GM08714 (cell line): ENCODE results near the gene SIGLEC15.

Experiments
- H3K4me3 ChIP-seq: fragments of 200-500 bp; sonication (Bioruptor generic); 2 replicates; pipeline ENCODE4 v1.5.1; 2014; ENCODE audit warnings: mild to moderate bottlenecking, low read length, inconsistent platforms
- ZNF274 ChIP-seq: IDR thresholded peaks from 2 replicates; pipeline ENCODE4 v1.6.1; 2012; ENCODE audit warnings: mild to moderate bottlenecking, low read depth, low read length

SIGLEC15 gene

DNA sequence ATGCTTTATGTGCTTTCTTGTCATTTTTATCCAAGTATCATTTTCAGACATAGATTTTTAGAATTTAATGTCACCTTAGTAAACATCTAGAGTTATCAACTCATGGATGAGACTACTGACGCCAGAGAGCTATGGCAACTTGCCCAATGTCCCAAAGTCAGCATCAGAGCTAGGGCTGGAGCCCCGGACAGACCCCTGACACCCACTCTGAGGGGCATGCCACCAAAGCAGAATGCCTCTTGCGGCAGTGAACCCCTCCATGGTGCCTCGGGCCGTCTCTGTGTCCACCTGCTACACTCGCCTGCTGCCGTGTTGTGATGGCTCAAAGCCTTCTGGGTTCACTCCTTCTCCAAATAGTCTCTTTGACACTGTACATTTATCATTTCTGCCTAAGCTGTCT, 5.4 kb downstream of the SIGLEC15 start:
- no peak for TF ChIP-seq ZNF274
- no peak overlapping the region for H3K4me3 ChIP-seq

DNA sequence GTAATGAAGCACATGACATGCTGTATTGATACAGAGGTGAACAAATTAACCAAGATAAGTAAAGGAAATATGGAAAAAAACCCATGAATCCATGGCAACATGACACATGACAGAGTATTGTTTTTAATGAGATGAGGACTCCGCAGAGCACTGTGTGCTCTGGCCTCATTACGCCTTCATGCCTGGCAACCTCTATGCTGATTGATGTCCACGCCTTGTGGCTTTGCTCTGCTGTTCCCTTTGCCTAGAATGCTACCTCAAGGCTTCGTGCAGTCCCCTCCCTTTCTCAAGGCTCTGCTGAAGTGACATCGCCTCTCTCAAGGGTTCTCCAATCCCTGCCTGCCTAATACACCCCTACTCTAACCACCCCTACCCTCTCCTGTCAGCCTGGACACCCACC, 8.4 kb downstream of the SIGLEC15 start:
- TF ChIP-seq ZNF274 = no peak
- no peak overlapping the region for H3K4me3 ChIP-seq

DNA sequence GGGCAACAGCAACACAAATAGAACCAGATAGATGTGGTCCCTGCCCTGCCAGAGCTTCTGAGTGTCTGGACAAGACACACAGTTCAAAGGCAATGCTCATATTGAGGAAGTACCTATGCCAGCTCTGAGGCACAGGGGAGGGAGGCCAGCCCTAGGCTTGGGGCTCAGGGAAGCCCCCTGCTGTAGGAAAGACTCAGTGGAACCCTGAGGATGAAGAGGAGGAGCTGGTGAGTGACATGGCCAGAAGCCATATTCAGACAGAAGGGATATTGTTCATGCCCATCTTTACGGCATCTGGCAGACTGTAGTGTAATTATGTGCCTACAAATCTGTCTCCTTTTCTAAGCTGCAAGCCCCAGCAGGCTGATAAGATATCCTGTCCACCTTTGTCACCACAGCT, 8.8 kb downstream of the SIGLEC15 start:
- no peak for TF ChIP-seq ZNF274
- H3K4me3 ChIP-seq = no peak overlapping the region

DNA sequence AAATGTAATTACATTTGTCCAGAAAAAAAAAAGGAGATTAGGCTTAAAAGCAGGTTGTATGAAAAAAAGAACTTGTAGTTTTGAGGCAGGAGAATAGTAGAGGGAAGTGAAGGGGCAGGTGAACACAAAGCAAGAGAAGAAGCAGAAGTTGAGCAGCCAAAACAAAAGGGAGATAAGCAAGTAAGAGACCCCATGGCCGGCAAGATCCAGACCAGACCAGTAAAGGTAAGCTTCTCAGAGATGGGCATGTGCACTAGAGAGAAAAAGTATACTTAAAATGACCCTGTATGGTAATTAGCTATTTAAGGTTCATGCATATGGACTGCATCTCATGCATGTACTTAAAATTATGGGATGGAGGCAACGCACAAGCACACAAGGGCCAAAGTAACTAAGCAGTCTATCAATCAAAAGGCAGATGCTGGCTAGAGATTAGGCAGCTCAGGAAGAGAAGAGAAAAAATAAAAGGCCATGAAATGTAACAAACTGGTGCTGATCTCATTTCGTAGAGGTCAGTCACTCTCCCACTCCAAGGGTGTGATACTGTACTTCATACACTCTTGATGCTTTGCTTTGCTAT, 9.7 kb downstream of the SIGLEC15 start:
- TF ChIP-seq ZNF274 = no peak
- H3K4me3 ChIP-seq = no peak overlapping the region

DNA sequence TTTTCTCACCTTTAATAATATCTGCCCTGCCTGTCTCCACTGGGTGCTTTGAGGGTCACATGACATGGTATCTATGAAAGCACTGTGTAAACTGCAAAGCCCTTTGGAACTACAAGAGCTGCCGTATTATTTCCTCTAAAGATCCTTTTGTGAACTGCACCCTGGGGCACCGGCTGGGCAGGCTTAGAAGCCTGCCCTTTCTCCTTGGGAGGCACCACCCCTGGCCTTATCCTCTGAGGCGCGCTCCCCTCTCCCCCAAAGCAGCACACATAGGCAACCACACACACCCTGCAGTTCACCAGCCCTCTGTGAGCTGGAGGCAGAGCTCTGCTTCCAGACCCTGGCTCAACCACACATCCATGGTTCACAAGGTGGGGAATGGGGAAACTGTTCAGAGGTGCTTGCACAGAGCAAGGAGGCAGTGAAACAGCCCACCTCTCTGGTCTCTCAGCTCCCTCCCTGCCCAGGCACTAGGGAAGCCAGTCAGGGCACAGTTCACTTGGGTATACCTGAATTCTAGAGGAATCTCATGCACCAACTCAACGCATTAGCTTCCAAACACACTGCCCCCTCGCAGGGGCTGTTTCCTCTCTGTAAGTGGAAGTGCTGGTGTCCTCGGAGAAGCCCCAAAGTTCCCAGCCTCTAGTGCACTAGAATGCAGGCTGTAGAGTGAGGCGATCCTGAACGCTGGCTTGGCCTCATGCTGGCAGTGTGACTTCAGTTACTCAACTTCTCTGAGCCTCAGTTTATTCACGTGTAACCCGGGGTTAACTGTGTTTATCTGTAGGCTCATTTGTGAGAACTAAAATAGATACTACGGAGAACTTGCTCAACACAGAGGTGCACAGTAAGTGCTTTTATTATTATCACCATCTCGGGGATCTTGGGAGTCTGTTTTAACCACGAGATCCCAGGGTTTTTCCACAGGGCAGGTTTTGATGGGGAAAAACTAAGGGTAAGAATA, 11.0 kb downstream of the SIGLEC15 start:
- no peak overlapping the region for H3K4me3 ChIP-seq
- no peak for TF ChIP-seq ZNF274

DNA sequence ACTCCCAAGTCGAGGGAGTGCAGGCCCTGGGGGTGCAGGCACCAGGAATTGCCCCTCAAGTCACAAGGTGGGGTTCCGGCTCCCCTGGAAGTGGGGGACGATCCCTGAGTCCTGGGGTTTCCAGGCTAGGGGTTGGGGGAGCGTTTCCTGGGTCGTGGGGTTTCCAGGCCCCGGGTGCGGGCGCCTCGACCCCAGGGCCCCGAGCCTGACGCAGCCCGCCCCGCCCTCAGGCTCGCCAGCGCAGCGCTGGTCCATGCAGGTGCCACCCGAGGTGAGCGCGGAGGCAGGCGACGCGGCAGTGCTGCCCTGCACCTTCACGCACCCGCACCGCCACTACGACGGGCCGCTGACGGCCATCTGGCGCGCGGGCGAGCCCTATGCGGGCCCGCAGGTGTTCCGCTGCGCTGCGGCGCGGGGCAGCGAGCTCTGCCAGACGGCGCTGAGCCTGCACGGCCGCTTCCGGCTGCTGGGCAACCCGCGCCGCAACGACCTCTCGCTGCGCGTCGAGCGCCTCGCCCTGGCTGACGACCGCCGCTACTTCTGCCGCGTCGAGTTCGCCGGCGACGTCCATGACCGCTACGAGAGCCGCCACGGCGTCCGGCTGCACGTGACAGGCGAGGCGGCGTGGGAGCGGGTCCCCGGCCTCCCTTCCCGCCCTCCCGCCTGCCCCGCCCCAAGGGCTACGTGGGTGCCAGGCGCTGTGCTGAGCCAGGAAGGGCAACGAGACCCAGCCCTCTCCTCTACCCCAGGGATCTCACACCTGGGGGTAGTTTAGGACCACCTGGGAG, 12.0 kb downstream of the SIGLEC15 start:
- no peak overlapping the region for H3K4me3 ChIP-seq
- no peak for TF ChIP-seq ZNF274

DNA sequence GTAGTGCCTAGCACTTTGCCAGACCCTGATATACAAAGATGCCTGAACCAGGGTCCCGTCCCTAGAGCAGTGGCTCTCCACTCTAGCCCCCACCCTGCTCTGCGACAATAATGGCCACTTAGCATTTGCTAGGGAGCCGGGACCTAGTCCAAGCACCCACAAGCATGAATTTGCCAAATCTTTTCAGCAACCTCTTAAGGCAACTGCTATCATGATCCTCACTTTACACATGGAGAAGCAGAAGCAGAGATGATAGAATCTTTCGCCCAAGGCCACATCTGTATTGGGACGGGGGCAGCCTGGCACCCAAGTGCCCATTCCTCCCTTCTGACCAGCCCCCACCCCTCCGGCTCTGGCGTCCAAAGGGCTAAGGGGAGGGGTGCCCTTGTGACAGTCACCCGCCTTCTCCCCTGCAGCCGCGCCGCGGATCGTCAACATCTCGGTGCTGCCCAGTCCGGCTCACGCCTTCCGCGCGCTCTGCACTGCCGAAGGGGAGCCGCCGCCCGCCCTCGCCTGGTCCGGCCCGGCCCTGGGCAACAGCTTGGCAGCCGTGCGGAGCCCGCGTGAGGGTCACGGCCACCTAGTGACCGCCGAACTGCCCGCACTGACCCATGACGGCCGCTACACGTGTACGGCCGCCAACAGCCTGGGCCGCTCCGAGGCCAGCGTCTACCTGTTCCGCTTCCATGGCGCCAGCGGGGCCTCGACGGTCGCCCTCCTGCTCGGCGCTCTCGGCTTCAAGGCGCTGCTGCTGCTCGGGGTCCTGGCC, 13.0 kb downstream of the SIGLEC15 start:
- H3K4me3 ChIP-seq = no peak overlapping the region
- TF ChIP-seq ZNF274 = no peak

DNA sequence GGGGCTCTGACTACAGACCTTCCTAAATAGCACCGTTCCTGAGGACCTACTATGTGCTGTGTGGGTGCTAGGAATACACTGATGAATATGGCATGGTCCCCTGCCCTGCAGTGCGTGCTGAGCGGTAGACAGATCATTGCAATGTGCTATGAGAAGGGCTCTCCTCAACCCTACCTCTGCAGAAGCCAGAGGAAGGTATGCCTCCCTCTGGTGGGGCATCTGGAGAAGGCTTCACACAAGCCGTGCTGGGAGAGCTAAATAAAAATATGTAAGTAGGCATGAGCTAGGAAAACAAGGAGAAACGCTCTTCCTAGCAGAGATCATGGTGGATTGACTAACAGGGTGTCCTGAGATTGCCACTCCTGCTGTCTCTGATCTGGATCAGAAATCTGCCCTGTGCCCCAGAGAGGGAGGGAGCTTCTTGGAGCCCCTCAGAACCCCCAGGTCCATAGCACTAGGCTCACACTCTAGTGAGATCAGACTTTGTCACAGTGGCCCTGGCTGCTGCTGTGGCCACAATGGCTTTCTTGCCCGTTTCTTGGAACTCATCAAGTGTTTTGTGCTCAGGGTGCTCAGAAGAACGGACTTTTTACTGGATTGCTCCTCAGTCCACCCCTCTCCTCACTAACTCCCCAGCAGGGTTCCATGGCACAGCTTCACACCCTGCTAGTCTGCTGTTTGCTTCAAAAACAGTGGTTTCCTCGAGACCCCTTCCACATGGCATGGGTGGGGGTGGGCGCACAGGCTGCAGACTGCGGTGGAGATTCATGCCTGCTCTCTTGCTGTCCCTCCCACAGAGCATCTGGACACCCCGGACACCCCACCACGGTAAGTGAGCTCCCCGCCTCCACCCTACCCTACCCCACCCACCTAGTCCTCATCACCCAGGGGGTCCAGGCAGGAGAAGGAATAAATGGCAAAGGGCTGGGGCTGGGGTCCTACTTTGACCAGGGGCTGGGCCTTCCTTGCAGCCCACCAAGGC, 14.2 kb downstream of the SIGLEC15 start:
- H3K4me3 ChIP-seq = no peak overlapping the region
- TF ChIP-seq ZNF274 = no peak

DNA sequence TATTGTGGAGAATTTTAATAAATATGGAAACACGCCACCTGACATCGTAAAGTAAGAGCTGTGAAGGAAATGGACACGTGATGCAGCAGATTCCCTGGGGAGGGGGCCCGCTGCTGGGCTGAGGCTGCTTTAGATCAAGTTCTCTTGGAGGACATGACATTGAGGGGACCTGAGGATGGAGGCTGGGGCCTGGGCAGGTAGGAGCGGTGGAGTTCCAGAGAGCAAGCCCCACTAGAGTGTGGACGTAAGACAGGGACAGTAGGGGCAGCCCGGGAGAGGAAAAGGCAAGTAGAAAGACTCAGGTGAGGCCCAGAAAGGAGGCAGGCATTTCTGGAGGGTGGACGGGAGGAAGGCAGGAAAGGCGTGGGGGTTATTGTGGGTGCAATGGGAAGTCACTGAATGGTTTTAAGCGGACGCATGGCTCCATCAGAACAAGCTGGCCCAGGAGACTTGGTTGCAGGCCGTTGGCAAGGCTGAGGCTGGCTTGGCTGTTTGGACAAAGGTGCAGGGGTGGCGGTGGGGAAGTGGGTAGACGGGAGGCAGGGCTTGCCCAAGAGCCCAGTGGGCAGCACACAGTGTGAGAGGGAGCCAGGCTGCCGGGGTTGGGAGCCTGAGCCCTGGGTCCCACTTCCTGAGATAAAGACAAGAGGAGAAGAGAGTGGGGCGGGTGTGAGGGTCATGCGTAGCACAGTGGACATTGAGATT, 15.7 kb downstream of the SIGLEC15 start:
- H3K4me3 ChIP-seq = no peak overlapping the region
- no peak for TF ChIP-seq ZNF274

DNA sequence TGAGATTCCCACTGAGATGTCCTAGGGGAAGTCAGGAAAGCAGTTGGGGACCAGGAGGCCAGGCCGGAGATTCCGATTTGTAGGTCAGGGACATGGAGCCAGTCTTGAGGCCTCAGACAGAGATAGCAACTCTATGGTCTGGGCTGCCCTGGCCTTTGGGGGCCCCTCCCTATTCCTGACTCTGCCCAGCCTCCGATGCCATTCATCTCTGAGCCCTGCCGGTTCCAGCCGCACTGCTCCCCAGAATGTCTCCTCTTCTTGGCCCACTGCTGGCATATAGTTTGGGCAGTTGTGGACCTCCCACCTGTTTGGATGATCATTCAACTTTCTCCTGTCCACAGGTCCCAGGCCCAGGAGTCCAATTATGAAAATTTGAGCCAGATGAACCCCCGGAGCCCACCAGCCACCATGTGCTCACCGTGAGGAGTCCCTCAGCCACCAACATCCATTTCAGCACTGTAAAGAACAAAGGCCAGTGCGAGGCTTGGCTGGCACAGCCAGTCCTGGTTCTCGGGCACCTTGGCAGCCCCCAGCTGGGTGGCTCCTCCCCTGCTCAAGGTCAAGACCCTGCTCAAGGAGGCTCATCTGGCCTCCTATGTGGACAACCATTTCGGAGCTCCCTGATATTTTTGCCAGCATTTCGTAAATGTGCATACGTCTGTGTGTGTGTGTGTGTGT, 16.4 kb downstream of the SIGLEC15 start:
- no peak for TF ChIP-seq ZNF274
- H3K4me3 ChIP-seq = no peak overlapping the region

DNA sequence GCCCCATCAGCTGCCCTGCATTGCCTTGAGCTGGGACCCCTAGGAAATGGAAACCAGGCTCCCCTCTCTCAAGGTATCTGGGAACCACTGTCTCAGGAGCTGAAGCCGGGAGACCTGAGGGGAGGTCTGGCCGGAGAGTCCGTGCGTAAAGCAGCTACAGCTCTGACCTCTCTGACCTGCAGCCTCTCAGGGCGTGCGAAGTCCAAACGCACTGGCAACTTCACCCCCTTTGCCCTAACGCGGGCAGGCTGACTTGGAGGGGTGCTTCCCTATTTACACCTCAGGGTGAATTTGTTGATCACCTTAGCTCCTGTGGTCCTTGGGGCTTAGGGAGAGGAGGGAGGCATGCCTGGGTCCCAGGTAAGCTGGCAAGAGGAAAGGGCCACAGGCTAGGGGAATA, 17.5 kb downstream of the SIGLEC15 start:
- no peak for TF ChIP-seq ZNF274
- no peak overlapping the region for H3K4me3 ChIP-seq

DNA sequence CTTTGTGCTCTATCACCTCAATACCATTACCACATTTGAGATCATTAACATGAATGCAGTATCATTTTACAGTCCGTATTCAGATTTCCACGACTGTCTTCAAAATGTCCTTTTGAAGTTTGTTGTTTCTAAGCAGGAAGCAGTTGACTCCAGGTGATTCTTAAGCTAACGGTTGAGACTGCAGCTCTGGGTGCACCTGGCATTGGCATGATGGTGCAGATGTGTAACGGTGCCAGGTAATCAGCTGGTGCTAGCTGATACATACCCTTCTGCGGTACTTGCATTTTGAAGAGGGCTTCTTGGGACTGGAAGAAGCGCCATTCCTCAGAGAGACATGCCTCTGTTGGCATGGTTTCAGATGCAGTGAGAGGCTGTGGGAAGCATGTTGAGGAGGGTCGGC, 19.5 kb downstream of the SIGLEC15 start:
- no peak for TF ChIP-seq ZNF274
- H3K4me3 ChIP-seq = no peak overlapping the region
